ENCODE data around the gene FAM3D. TPM values are rescaled to one million over a fixed set of nuclear protein-coding genes. Genes with fewer than 3 reads are reported as not detected.
"Not testable (repeated sequence)": the region's sequence is repeated elsewhere in the genome, so short reads cannot be mapped to it uniquely, and the experiment has no call there.

The FAM3D gene
- polyA plus RNA-seq, 1 experiment: not detected

DNA sequence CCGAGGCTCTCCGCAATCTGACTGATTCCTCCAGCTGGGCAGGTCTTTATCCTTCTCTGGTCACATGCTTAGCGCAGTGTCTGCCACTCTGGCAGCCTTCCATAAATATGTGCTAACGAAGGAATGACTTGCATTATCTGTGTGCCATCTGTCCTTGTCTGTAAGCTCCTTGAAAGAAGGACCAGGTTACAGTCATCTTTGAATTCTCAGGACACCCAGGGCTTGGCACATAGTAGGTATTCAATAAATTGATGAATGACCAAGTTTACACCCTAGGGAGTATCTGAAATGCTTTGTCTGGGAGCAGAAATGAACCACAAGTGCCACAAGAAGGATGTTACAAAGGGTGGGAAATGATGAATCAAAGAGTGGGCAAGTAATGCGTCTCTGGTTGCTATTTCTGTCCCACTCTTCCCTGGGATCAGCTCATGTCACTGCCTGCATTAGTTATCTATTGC lies 16.5 kb upstream of the FAM3D start:
- no peak overlapping the region for H3K4me3 ChIP-seq (ENCODE audit: low read depth, low read length)
- POLR2A ChIA-PET: no interaction called here
- DNase-seq (ENCODE audit: low read depth): no peak
- no peaks in the 10 kb centered on the region for H3K36me3 ChIP-seq (ENCODE audit: control insufficient read depth, insufficient read depth, low read length)
- H3K27me3 ChIP-seq (ENCODE audit: control insufficient read depth, insufficient read depth, low read length): no peaks in the 10 kb centered on the region
- TF ChIP-seq, protein P1, sequence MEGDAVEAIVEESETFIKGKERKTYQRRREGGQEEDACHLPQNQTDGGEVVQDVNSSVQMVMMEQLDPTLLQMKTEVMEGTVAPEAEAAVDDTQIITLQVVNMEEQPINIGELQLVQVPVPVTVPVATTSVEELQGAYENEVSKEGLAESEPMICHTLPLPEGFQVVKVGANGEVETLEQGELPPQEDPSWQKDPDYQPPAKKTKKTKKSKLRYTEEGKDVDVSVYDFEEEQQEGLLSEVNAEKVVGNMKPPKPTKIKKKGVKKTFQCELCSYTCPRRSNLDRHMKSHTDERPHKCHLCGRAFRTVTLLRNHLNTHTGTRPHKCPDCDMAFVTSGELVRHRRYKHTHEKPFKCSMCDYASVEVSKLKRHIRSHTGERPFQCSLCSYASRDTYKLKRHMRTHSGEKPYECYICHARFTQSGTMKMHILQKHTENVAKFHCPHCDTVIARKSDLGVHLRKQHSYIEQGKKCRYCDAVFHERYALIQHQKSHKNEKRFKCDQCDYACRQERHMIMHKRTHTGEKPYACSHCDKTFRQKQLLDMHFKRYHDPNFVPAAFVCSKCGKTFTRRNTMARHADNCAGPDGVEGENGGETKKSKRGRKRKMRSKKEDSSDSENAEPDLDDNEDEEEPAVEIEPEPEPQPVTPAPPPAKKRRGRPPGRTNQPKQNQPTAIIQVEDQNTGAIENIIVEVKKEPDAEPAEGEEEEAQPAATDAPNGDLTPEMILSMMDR (IDR thresholded peaks at IDR 0.05; ENCODE audit: insufficient read depth, low read depth, low read length): no peak
- CTCF ChIA-PET: no interaction called here

DNA sequence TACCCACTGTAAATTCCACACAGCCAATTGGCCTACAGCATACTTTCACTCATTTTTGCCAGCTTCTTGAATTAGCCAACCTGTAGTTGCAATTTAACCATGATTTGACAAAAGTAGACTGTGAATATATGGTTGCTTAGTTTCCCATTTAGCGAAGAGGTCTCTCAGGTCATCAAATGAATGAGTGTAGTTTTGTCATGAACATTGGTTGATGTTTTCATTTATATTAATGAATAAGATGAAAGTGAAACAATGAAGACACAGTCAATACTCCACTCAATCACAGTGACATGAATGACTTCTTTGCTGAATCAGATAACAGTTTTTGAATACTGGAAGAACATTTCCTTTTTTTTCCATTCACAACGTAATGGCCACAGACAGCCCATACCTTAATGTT lies 15.3 kb upstream of the FAM3D start:
- H3K36me3 ChIP-seq (ENCODE audit: control insufficient read depth, insufficient read depth, low read length): no peaks in the 10 kb centered on the region
- DNase-seq (ENCODE audit: low read depth): no peak
- TF ChIP-seq, protein P1 (IDR thresholded peaks at IDR 0.05; ENCODE audit: insufficient read depth, low read depth, low read length): no peak
- POLR2A ChIA-PET: no interaction called here
- H3K27me3 ChIP-seq (ENCODE audit: control insufficient read depth, insufficient read depth, low read length): no peaks in the 10 kb centered on the region
- CTCF ChIA-PET: no interaction called here
- no peak overlapping the region for H3K4me3 ChIP-seq (ENCODE audit: low read depth, low read length)

DNA sequence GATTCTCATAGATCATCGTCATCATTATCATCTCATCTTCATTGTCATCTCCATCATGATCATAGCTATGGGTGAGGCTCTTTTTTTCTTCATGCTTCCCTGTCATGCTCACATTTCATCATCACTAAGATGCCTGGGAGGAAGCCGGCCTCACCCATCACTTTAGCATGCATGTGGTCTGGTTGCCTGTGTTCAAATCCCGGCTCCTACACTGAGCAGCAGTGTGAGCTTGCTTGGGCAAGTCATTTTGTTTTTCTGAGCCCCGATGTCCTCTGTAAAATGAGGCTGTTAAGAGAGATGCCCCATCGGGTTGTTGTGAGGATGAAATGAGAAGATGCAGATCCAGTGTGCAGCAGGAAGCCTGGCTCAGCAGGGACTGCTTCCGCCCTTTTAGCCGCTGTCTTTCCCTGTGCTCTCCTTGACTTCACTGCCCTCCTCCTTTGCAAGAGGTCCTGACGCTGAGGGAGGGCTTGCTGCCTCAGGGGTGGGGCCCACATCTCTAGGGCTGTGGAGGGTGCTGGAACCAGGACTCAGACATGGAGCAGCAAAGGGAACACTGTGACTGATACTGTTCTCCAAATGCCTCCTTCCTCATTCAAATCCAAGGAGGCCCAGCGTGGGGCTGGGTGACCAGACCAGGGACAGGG lies 14.4 kb upstream of the FAM3D start:
- H3K27me3 ChIP-seq (ENCODE audit: control insufficient read depth, insufficient read depth, low read length): no peaks in the 10 kb centered on the region
- ChIA-PET CTCF (no interaction called here), POLR2A (no interaction called here)
- H3K36me3 ChIP-seq (ENCODE audit: control insufficient read depth, insufficient read depth, low read length): no peaks in the 10 kb centered on the region
- DNase-seq (ENCODE audit: low read depth): no peak
- H3K4me3 ChIP-seq (ENCODE audit: low read depth, low read length): no peak overlapping the region
- TF ChIP-seq, protein P1 (IDR thresholded peaks at IDR 0.05; ENCODE audit: insufficient read depth, low read depth, low read length): no peak

DNA sequence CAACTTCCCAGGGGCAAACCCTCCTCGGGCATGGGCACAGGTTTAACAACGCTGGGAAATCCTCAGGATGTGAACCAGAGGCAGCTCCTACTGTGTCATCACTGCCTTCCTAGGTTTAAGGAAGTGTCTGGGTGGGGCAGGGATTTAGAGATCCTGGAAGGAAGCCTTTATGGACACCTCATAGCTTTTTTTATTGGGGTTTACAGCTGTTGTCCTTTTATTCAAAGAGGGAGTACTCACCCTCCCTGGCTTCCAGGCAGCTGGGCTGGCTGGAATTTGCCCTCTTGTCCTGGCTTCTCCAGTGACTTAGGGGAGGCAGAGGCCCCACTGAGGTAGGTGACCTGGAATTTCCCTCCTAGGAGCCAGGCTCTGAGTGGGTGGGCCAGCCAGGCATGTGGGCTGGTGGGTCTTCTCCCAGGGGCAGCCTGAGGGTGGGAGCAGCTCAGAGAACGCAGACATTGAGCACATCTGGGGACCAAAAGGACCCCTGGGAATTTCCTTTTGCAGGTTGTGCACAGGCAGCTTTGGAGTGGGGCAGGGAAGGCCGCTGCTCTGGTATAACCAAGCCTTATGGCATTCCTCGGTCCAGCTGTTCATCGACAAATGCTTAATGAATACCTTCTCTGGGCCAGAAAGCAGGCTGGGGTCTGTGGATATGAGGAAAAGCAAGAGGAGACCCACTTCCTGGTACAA lies 13.5 kb upstream of the FAM3D start:
- TF ChIP-seq, protein P1 (IDR thresholded peaks at IDR 0.05; ENCODE audit: insufficient read depth, low read depth, low read length): no peak
- H3K4me3 ChIP-seq (ENCODE audit: low read depth, low read length): no peak overlapping the region
- no peaks in the 10 kb centered on the region for H3K36me3 ChIP-seq (ENCODE audit: control insufficient read depth, insufficient read depth, low read length)
- no peak for DNase-seq (ENCODE audit: low read depth)
- ChIA-PET POLR2A (no interaction called here), CTCF (no interaction called here)
- no peaks in the 10 kb centered on the region for H3K27me3 ChIP-seq (ENCODE audit: control insufficient read depth, insufficient read depth, low read length)

DNA sequence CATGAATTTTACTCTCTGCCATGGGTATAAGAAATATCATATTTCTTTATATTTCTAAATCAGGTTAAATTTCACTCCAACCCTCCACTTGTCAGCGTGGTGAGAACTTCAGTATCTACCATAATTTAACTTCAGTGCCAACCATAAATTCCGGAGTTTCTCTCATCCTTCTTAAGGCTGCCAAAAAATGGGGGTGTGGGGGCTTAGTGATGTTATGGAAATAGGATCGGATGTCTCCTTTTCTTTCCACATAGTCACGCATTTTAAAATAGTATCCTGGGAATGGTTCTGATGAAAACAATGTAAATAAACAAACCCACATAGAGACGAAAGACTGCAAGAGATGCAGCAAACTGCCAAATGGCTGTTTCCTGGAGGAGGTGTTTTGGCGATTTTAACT lies 12.9 kb upstream of the FAM3D start:
- ChIA-PET CTCF (no interaction called here), POLR2A (no interaction called here)
- no peak overlapping the region for H3K4me3 ChIP-seq (ENCODE audit: low read depth, low read length)
- no peaks in the 10 kb centered on the region for H3K36me3 ChIP-seq (ENCODE audit: control insufficient read depth, insufficient read depth, low read length)
- TF ChIP-seq, protein P1 (IDR thresholded peaks at IDR 0.05; ENCODE audit: insufficient read depth, low read depth, low read length): no peak
- no peak for DNase-seq (ENCODE audit: low read depth)
- H3K27me3 ChIP-seq (ENCODE audit: control insufficient read depth, insufficient read depth, low read length): no peaks in the 10 kb centered on the region

DNA sequence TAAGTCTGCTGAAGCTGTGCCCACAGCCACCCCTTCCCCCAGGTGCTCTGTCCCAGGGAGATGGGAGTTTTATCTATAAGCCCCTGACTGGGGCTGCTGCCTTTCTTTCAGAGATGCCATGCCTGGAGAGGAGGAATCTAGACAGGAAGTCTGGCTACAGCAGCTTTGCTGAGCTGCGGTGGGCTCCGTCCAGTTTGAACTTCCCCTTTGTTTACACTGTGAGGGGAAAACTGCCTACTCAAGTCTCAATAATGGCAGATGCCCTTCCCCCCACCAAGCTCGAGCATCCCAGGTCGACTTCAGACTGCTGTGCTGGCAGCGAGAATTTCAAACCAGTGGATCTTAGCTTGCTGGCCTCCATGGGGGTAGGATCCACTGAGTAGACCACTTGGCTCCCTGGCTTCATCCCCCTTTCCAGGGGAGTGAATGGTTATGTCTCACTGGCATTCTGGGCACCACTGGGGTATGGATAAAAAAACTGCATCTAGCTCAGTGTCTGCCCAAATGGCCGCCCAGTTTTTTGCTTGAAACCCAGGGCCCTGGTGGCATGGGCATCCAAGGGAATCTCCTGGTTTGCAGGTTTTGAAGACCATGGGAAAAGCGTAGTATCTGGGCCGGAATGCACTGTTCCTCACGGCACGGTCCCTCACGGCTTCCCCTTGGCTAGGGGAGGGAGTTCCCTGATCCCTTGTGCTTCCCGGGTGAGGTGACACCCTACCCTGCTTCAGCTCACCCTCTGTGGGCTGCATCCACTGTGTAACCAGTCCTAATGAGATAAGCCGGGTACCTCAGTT lies 11.8 kb upstream of the FAM3D start:
- H3K4me3 ChIP-seq (ENCODE audit: low read depth, low read length); H3K27me3 ChIP-seq (ENCODE audit: control insufficient read depth, insufficient read depth, low read length); H3K36me3 ChIP-seq (ENCODE audit: control insufficient read depth, insufficient read depth, low read length); DNase-seq (ENCODE audit: low read depth); POLR2A ChIA-PET; CTCF ChIA-PET: not testable (repeated sequence)

All from BJ (cell line).